Astrocyte of the hippocampus (primary cell): Measurements from ENCODE around the gene HRK.
A peak's percentile ranks its signal among the peaks of the same experiment; 100 is the strongest.
"Not testable (repeated sequence)": the region's sequence is repeated elsewhere in the genome, so short reads cannot be mapped to it uniquely, and the experiment has no call there.

ENCODE experiments used
- DNase-seq: peaks from one replicate; pipeline ENCODE4 v3.0.0; 2011; ENCODE audit warnings: low read depth, low spot score

Gene HRK

DNA sequence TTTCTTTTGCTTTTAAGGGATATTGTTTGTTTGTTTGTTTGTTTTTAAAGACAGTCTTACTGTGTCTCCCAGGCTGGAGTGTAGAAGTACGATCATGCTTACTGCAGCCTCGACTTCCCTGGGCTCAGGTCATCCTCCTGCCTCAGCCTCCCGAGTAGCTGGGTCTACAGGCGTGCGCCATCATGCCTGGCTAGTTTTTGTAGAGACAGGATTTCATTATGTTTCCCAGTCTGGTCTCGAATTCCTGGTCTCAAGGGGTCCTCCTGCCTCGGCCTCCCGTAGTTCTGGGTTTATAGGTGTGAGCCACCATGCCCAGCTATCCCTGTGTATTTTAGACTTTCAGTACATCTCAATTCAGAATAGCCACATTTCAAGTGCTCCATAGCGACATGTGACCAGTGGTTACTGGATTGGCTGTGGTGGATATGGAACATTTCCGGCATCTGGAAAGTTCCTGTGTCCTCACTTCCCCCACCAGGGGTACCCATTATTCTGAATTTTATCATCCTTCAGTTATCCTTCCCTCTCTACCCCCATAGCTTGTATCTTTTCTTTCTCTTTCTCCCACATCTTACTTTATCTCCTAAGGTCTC lies 61.1 kb downstream of the HRK start:
- peak; percentile 16 for DNase-seq

DNA sequence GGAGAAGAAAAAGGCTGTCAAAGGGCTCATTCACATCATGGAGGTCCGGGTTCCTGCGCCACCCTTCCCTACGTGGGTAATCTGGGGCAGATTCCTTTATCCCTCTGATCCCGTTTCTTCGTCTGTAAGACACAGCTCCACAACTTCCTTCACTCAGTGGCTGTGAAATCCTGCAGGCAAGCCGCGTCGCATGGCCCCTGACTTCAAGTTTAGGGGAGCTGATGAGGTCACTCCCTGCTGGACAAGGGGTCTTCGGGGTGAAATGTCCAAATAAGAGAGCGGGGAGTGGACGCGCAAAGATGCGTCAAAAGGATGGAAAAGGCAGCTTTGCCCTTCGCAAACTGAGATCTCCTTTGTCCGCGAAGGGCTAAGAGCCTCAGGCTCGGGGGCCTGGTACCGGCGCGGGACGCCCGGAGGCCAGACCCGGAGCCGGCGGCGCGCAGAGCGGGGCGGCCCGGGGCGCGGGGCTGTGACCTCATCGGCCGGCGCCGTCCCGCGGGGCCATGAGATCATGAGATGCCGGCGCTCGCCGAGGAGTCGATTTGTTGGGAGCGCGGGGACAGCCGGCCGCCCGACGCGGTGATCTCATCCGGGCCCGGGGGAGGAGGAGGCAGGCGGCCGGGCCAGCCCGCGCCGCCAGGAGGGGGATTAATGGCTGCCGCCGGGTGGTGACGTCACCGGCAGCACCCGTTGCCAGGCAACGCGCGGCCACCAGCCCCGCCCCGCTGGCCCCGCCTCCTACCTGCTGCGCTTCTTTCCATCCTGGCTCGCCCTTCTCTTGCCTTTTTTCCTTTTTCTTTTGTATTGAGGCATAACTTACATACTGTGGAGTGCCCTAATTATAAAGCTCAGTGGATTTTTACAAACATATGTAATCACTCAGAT lies 62.1 kb downstream of the HRK start:
- peak; percentile 98 for DNase-seq

DNA sequence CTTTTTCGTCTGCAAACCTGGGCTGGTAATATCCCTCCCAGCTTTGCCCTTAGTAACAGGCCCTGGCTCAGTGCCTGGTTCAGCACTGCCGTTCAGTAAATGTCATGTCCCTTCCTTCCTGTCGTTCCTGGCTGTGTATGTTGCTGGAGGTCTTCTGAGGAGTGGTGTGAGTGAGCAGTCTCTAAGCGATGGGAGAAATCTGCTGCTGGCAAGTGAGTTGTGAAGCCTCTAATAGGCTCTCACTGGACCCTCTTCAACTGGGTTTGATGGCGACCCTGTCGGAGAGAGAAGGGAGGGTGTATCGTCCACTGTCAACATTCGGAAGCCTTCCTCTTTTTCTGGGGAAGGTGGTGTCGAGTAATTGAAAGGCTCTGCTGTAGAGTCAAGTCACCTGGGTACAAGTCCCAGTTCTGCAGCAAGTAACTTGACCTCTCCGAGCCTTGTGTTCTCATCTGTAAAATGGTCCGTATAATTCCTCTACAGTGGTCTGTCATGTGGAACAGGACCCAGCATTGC lies 62.8 kb downstream of the HRK start:
- peak; percentile 23 for DNase-seq

DNA sequence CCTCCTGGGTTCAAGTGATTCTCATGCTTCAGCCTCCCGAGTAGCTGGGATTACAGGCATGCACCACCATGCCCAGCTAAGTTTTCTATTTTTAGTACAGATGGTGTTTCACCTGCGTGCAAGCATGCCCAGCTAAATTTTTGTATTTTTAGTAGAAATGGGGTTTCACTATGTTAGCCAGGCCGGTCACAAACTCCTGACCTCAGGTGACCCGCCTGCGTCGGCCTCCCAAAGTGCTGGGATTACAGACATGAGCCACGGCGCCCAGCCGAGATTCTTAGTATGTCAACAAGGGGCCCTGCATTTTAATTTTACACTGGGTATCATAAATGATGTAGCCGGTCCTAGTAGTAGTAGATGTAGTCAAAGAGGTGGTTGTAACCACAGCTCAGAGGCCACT lies 66.5 kb downstream of the HRK start:
- not testable (repeated sequence) for DNase-seq

DNA sequence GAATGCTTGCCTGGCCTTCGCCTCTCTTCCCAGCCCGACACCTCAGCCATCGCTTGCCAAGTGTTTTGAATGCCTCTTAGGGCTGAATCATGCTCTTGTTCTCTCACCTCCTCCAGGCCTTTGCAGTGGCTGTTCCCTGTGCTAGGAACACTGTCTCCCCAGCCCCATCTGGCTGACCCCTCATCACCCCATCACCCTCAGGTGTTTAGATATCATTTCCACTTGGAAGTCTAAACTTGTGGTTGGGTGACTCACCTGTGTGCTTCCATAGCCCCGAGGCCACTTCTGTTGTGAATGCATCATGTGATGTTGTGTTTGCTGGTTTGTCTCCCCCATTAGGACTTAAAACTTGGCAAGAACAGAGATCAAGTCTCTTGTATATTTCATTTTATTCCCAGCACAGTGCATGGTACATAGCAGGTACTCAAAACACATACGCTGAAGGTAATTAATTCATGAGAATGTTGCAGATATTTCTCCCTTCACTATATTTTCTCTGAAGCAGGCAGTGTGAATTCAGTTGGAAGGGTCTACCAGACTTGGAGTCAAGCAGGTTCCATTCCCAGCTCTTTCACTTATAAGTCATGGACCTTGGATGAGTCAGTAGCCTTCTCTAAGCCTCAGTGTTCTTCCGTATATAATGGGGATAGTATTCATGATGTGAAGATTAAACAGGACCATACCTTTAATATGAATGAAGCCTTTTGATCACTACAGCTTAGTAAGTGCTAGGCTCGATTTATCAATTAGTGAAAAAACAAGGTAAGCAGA lies 67.8 kb downstream of the HRK start:
- peak; percentile 51 for DNase-seq

DNA sequence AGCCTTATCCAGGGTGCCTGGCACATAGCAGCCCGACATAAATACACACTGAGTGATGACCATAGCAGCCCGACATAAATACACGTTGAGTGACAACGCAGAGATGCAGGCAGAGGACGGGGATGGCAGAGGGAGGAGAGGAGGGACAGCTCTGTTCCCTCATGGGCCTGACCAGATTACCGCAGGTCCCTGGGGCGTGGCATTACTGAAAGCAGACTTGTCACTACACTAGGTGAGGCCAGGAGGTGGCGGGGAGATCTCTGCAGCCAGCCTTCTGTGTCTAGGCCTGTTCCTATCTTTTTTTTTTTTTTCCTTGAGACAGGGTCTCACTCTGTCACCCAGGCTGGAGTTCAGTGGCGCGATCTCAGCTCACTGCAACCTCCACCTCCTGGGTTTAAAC lies 69.0 kb downstream of the HRK start:
- no peak for DNase-seq

DNA sequence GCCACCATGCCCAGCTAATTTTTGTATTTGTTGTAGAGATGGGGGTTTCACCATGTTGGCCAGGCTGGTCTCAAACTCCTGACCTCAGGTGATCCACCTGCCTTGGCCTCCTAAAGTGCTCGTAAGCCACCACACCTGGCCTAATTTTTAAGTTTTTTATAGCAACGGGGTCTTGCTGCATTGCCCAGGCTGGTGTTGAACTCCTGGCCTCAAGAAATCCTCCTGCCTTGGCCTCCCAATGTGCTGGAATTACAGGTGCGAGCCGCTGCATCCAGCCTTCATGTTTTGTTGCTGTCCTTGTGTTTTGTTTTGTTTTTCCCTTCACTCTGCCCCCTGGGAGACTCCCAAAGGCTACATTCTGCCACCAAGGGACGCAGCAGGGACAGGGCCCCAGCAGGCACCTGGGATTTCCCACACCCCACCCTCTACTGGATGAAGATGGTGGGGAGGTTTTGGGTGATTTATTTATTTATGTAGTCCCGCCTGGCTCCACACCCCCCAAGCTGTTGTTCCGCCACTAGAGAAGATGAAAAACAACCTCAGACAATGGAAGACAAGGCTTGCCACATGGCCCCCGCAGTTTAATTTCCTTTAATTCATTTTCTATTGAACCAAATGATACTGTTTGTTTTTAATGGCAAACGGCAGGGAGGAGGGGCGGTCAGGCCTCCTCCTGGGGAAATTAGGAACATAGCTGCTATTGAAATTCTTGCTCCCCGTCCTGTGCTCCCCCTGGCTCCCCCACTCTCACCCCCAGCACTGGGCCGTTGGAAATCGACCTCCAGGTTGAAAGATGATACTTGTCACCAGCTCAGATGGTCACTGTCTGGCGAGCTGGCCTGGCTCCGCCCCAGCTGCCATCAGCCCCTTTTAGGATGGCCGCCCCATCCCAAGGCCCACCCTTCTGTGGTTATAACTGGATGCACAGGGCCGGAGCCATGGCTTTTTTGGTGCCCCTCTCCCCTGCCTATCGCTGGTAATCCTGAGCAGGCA lies 72.8 kb downstream of the HRK start:
- DNase-seq = no peak

DNA sequence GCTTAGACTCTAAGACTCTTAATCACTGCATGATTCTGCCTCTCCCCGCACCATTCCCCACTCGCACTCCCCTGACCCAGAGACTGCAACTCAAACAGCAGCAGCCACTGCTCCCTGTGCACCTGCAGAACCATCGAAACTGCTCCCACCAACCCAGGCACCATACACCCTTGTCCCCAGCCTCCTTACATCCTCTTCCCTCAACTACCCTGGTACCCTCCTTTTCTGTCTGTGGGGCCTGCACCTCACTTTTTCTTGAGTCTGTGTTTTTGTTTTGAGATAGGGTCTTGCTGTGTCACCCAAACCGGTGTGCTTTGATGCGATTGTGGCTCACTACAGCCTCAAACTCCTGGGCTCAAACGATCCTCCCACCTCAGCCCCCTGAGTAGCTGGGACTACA lies 73.7 kb downstream of the HRK start:
- no peak for DNase-seq

DNA sequence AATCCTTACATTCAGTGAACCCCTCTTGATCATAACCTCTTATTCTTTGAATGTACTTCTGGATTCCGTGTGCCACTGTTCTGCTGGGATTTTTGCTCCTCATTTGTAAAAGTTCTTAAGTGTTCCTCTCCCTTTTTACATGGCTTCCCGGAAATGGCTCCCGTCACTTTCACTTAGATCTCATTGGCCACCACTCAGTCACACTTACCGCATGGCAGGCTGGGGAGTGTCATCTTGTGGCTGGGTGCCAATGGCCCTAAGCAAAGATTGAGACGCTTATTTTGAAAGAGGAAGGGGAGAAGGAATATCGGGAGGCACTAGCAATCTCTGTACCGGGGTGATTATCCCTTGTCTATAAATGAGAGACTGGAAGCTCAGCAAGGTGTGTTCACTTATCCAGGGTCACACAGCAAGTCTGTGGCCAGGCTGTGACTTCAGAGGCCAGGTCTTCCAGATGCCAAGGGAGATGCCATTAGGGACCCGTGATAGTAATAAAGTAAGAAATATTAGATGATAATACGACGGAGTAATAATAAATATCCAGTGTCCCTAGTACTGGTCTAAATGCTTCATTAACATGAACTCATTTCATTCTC lies 74.3 kb downstream of the HRK start:
- DNase-seq = no peak
